Left renal pelvis (tissue), 4 donors: Measurements from ENCODE around the gene SAMD3. TPM values are rescaled to one million over a fixed set of nuclear protein-coding genes. Genes with fewer than 3 reads are reported as not detected.
"Not testable (repeated sequence)": the region's sequence is repeated elsewhere in the genome, so short reads cannot be mapped to it uniquely, and the experiment has no call there.

Experiments
- DNase-seq, 4 donors: peaks; one replicate each; pipeline ENCODE4 v3.0.0-alpha.2; 2013; ENCODE audit warnings: low read depth in 4 of 4, low spot score in 3 of 4
- polyA plus RNA-seq, 4 donors: library from polyadenylated mRNA; unstranded; fragments of 120-200 nt; gene quantifications; one replicate each; pipeline ENCODE4 v1.2.1, GENCODE V29; 2013; ENCODE audit not compliant: insufficient read length in 4 of 4

Gene SAMD3
- polyA plus RNA-seq, 4 donors: 0.68 to 1.3 (median 0.97) TPM

GRCh38 chr6:130182466-130182865, 40.3 kb downstream of the SAMD3 start:
- no peak for DNase-seq

- DNase-seq: no peak
Observed at GRCh38 chr6:130178692-130179091, 44.1 kb downstream of the SAMD3 start.

GRCh38 chr6:130176378-130176777, 46.4 kb downstream of the SAMD3 start:
- no peak for DNase-seq

GRCh38 chr6:130173377-130174004, 49.3 kb downstream of the SAMD3 start:
- not testable (repeated sequence) for DNase-seq

GRCh38 chr6:130170160-130170559, 52.6 kb downstream of the SAMD3 start:
- not testable (repeated sequence) for DNase-seq

GRCh38 chr6:130167655-130168054, 55.1 kb downstream of the SAMD3 start:
- no peak for DNase-seq

- DNase-seq: no peak
Observed at GRCh38 chr6:130164251-130164650, 58.5 kb downstream of the SAMD3 start.

GRCh38 chr6:130163266-130163665, 59.5 kb downstream of the SAMD3 start:
- no peak for DNase-seq

GRCh38 chr6:130162421-130162820, 60.3 kb downstream of the SAMD3 start:
- DNase-seq: no peak

- DNase-seq: peak; percentile 17 to 40 (median 34)
Observed at GRCh38 chr6:130161683-130162404, 60.9 kb downstream of the SAMD3 start.

GRCh38 chr6:130159956-130160355, 62.8 kb downstream of the SAMD3 start:
- DNase-seq: no peak

GRCh38 chr6:130158548-130158947, 64.2 kb downstream of the SAMD3 start:
- DNase-seq: no peak

- no peak for DNase-seq
Observed at GRCh38 chr6:130158056-130158455, 64.7 kb downstream of the SAMD3 start.

- DNase-seq: no peak
Observed at GRCh38 chr6:130156908-130157307, 65.8 kb downstream of the SAMD3 start.

- DNase-seq: no peak
Observed at GRCh38 chr6:130152908-130153510, 69.7 kb downstream of the SAMD3 start.

GRCh38 chr6:130150906-130151305, 71.8 kb downstream of the SAMD3 start:
- DNase-seq: no peak

GRCh38 chr6:130149016-130149415, 73.7 kb downstream of the SAMD3 start:
- DNase-seq: not testable (repeated sequence)

- DNase-seq: no peak
Observed at GRCh38 chr6:130148181-130148580, 74.6 kb downstream of the SAMD3 start.

GRCh38 chr6:130147111-130147510, 75.6 kb downstream of the SAMD3 start:
- DNase-seq: no peak

GRCh38 chr6:130143709-130144108, 79.0 kb downstream of the SAMD3 start:
- no peak for DNase-seq

GRCh38 chr6:130140084-130140483, 82.7 kb downstream of the SAMD3 start:
- DNase-seq: no peak

- no peak for DNase-seq
Observed at GRCh38 chr6:130138909-130139242, 83.9 kb downstream of the SAMD3 start.
